Heart right ventricle (tissue), 16 donors: ENCODE data around the gene SLC38A3. TPM values are rescaled to one million over a fixed set of nuclear protein-coding genes. Genes with fewer than 3 reads are reported as not detected.
"Not testable (repeated sequence)": the region's sequence is repeated elsewhere in the genome, so short reads cannot be mapped to it uniquely, and the experiment has no call there.

ENCODE experiments used
- ATAC-seq, 8 donors: fragments of 200-7000 bp; cut with Tn5 transposase; one replicate each; pipeline ENCODE4 v1.9.1; 2020; ENCODE audit warnings: mild to moderate bottlenecking in 8 of 8, moderate library complexity in 8 of 8, moderate number of reproducible peaks in 1 of 8
- DNase-seq, 2 donors: peaks; one replicate each; pipeline ENCODE4 v3.0.0-alpha.2; 2020
- H3K27ac ChIP-seq, 10 donors: fragments of 200-600 bp; sonication (generic) in 2 of 10; one replicate each; pipeline versions ENCODE4 v1.5.0 to v1.8.0; 2020 to 2022; ENCODE audit warnings: mild to moderate bottlenecking in 3 of 10
- H3K27me3 ChIP-seq, 7 donors: fragments of 200-600 bp; one replicate each; pipeline ENCODE4 v1.8.0; 2021 to 2022; ENCODE audit warnings: mild to moderate bottlenecking in 2 of 7
- H3K36me3 ChIP-seq, 9 donors: fragments of 200-600 bp; sonication (generic) in 1 of 9; one replicate each; pipeline versions ENCODE4 v1.5.0 to v1.8.0; 2020 to 2022; ENCODE audit warnings: mild to moderate bottlenecking in 2 of 9
- H3K4me1 ChIP-seq, 9 donors: fragments of 200-600 bp; sonication (generic) in 1 of 9; one replicate each; pipeline versions ENCODE4 v1.5.0 to v1.8.0; 2020 to 2022; ENCODE audit warnings: mild to moderate bottlenecking in 4 of 9
- H3K4me3 ChIP-seq, 10 donors: fragments of 200-600 bp; sonication (generic) in 2 of 10; one replicate each; pipeline versions ENCODE4 v1.5.0 to v1.8.0; 2020 to 2022; ENCODE audit warnings: mild to moderate bottlenecking in 7 of 10, moderate library complexity in 2 of 10
- H3K9me3 ChIP-seq, 11 donors: fragments of 200-600 bp in 10 of 11; sonication (generic) in 2 of 11; one replicate each; pipeline versions ENCODE4 v1.5.0 to v1.8.0; 2013 to 2022; ENCODE audit warnings: mild to moderate bottlenecking in 2 of 11, control low read depth in 1 of 11, moderate library complexity in 1 of 11
- CTCF ChIP-seq, 9 donors: fragments of 200-600 bp; sonication (generic) in 2 of 9; IDR thresholded peaks; one replicate each; pipeline versions ENCODE4 v1.5.0 to v1.8.0; 2021 to 2022; ENCODE audit warnings: antibody characterized with exemption in 9 of 9, mild to moderate bottlenecking in 5 of 9, moderate library complexity in 1 of 9
- WGBS, 2 donors: extraction: QIAGEN DNeasy Blood & Tissue Kit; methylation state at CpG; one replicate each; pipeline ENCODE4 v1.1.7; 2013; ENCODE audit warnings: inconsistent platforms in 1 of 2; 5-methylcytosine and 5-hydroxymethylcytosine counted together
- intact Hi-C, 10 donors: fragments of 100-400 bp; cut with DNase I; formaldehyde crosslinking; loops; one replicate each; pipeline versions ENCODE4 v1.11.1 to v1.14.2; 2022
- polyA plus RNA-seq, 2 donors: library from polyadenylated mRNA; stranded (reverse); fragments of 200-250 nt; gene quantifications; one replicate each; pipeline ENCODE4 v1.2.3, GENCODE V29; 2013
- total RNA-seq, 10 donors: library from RNA; stranded (reverse); fragmentation: NEBNext Ultra II Directional in 3 of 10; extraction: Animal tissue kit (Norgen Biotek cat#: 25700) in 3 of 10; gene quantifications; one replicate each; pipeline versions ENCODE4 v1.2.1 to v1.2.4, GENCODE V29; 2021 to 2023
- donor health status: Arrhythmogenic right ventricular cardiomyopathy.
- donor health status: ischemic (EF 13 %, LVEDD 7.1; RV severe dilation, severe dysfunction).
- donor health status: healthy with polysubstance abuse.
- donor health status: DM: no; HTN: yes; CAD: no.
- donor health status: DM: no; HTN: no; CAD: no.
- donor health status: ischemic (EF 25% LVEDD 6.9; RV normal size, moderate dysfunction).
- donor health status: ischemic (EF 25% LVEDD 5.7; RV mildly dilated, moderate dysfunction).
- donor health status: healthy.
- donor health status: DM: yes; HTN: yes; CAD: no.
- donor health status: Ischemic cardiomyopathy.
- donor health status: ischemic (EF 35%, LVEDD 5.7; RV mildly dilated, moderate dysfunction).
- donor health status: nonischemic (EF 11% LVEDD 7.7; RV severe dilation, severe dysfunction).
- donor health status: DM: yes; HTN: yes; CAD: no.
- donor health status: PGD.
- donor health status: ischemic (EF 29% LVEDD 5.4; RV normal size, mild dysfunction).
- donor health status: nonischemic (EF 23%, LVEDD 6.1; RV moderate dilation, normal function).

The SLC38A3 gene
- total and polyA plus RNA-seq, 12 donors, result 1.4 to 16.4 (median 11.2) TPM

GRCh38 chr3:50261505-50261904, 56.4 kb downstream of the SLC38A3 start:
- no peak for DNase-seq
- Histone ChIP-seq H3K36me3 (peaks cover 1 to 33% (median 21%) of the 10 kb centered on the region in 9 donors), H3K27ac (peak overlapping the region in 9 of 10 donors; percentile 94 to 100 (median 99)), H3K4me1 (peaks cover 39 to 82% (median 54%) of the 10 kb centered on the region in 9 donors), H3K9me3 (peaks cover 0 to 7% (median 0%) of the 10 kb centered on the region in 11 donors), H3K27me3 (no peaks in the 10 kb centered on the region), H3K4me3 (peak overlapping the region in 2 of 10 donors; percentile 69 to 72)
- intact Hi-C loops, result loop anchor here in 1 of 10 donors (10.0 kb wide), 1 partner anchor 63 kb away; the partner anchor contains the start of genes HYAL2 and TUSC2
- no peak for ATAC-seq
- WGBS, 2 donors, result 57 to 60% methylated on average over 2 of the region's 2 CpGs
- TF ChIP-seq CTCF (IDR thresholded peaks at IDR 0.05), result no peak

- not testable (repeated sequence) for DNase-seq, H3K9me3 ChIP-seq, ATAC-seq, H3K4me3 ChIP-seq, H3K27me3 ChIP-seq
- Histone ChIP-seq H3K4me1 (peaks cover 41 to 82% (median 55%) of the 10 kb centered on the region in 9 donors), H3K27ac (peak overlapping the region in 7 of 10 donors; percentile 97 to 100 (median 99)), H3K36me3 (peaks cover 0 to 26% (median 14%) of the 10 kb centered on the region in 9 donors)
- WGBS, 2 donors, result 97 to 99% methylated on average over 4 of the region's 4 CpGs
- intact Hi-C loops, result loop anchor here in 1 of 10 donors (10.0 kb wide), 1 partner anchor 63 kb away; the partner anchor contains the start of genes HYAL2 and TUSC2
Measured at GRCh38 chr3:50262200-50262599, 57.1 kb downstream of the SLC38A3 start.

- WGBS, 2 donors, result 84 to 91% methylated on average over 7 of the region's 7 CpGs
- Histone ChIP-seq H3K36me3 (peaks cover 0 to 20% (median 9%) of the 10 kb centered on the region in 9 donors), H3K27me3 (peaks cover 0 to 12% (median 0%) of the 10 kb centered on the region in 7 donors), H3K27ac (peak overlapping the region in 6 of 10 donors; percentile 16 to 99 (median 95)), H3K4me3 (no peak overlapping the region), H3K9me3 (peaks cover 0 to 2% (median 0%) of the 10 kb centered on the region in 11 donors), H3K4me1 (peaks cover 41 to 81% (median 58%) of the 10 kb centered on the region in 9 donors)
- intact Hi-C loops, result loop anchor here in 1 of 10 donors (10.0 kb wide), 1 partner anchor 62 kb away; the partner anchor contains the start of genes HYAL2 and TUSC2
- ATAC-seq (no peak), DNase-seq (no peak)
- no peak for TF ChIP-seq CTCF (IDR thresholded peaks at IDR 0.05)
Measured at GRCh38 chr3:50262778-50263177, 57.7 kb downstream of the SLC38A3 start.

- no peak for TF ChIP-seq CTCF (IDR thresholded peaks at IDR 0.05)
- no peaks in the 10 kb centered on the region for H3K9me3 ChIP-seq
- H3K4me3 ChIP-seq, result peak overlapping the region in 1 of 10 donors; percentile 7
- H3K27ac ChIP-seq, result peak overlapping the region in 9 of 10 donors; percentile 61 to 98 (median 94)
- ATAC-seq, result no peak
- H3K27me3 ChIP-seq, result peaks cover 0 to 14% (median 0%) of the 10 kb centered on the region in 7 donors
- intact Hi-C loops, result loop anchor here in 1 of 10 donors (10.0 kb wide), 1 partner anchor 61 kb away; the partner anchor contains the start of genes HYAL2 and TUSC2
- WGBS, 2 donors, result 71 to 74% methylated on average over 6 of the region's 6 CpGs
- peaks cover 41 to 81% (median 68%) of the 10 kb centered on the region in 9 donors for H3K4me1 ChIP-seq
- peaks cover 0 to 11% (median 0%) of the 10 kb centered on the region in 9 donors for H3K36me3 ChIP-seq
- no peak for DNase-seq
Measured at GRCh38 chr3:50263478-50264382, 58.7 kb downstream of the SLC38A3 start.
